MM.1S (cell line): Measurements from ENCODE around the gene COPE.

Source experiments
- DNase-seq: peaks from one replicate; pipeline ENCODE4 v3.0.0-alpha.2; 2015
- H2AFZ ChIP-seq: fragments of 300-600 bp; sonication (generic); 2 replicates; pipeline ENCODE4 v1.6.0; 2016; ENCODE audit warnings: antibody characterized with exemption, low read length
- H3F3A ChIP-seq: fragments of 300-600 bp; sonication (generic); 2 replicates; pipeline ENCODE4 v1.6.1; 2016; ENCODE audit warnings: mild to moderate bottlenecking, antibody characterized with exemption, low read length, moderate library complexity, mixed read lengths; ENCODE audit not compliant: insufficient read depth
- H3K27ac ChIP-seq: fragments of 300-600 bp; sonication (generic); 2 replicates; pipeline ENCODE4 v1.5.1; 2016; ENCODE audit warnings: mild to moderate bottlenecking, low read length
- H3K27me3 ChIP-seq: fragments of 300-600 bp; sonication (generic); replicated peaks from 2 replicates; pipeline ENCODE4 v1.6.0; 2016; ENCODE audit warnings: low read length; ENCODE audit not compliant: insufficient read depth
- H3K36me3 ChIP-seq: fragments of 300-600 bp; sonication (generic); replicated peaks from 2 replicates; pipeline ENCODE4 v1.6.1; 2016; ENCODE audit warnings: mild to moderate bottlenecking, low read length, mixed read lengths; ENCODE audit not compliant: insufficient read depth
- H3K4me1 ChIP-seq: fragments of 300-600 bp; sonication (generic); 2 replicates; pipeline ENCODE4 v1.6.1; 2016; ENCODE audit warnings: low read length, mixed read lengths
- H3K4me2 ChIP-seq: fragments of 300-600 bp; sonication (generic); 2 replicates; pipeline ENCODE4 v1.6.0; 2016; ENCODE audit warnings: low read depth, low read length
- H3K4me3 ChIP-seq: fragments of 300-600 bp; sonication (generic); 2 replicates; pipeline ENCODE4 v1.5.1; 2016; ENCODE audit warnings: low read length, mixed read lengths
- H3K79me2 ChIP-seq: fragments of 300-600 bp; sonication (generic); 2 replicates; pipeline ENCODE4 v1.6.1; 2016; ENCODE audit warnings: mixed run types, low read length, mixed read lengths
- H3K9ac ChIP-seq: fragments of 300-600 bp; sonication (generic); 2 replicates; pipeline ENCODE4 v1.6.1; 2016; ENCODE audit warnings: low read length, mixed read lengths
- H3K9me2 ChIP-seq: fragments of 300-600 bp; sonication (generic); replicated peaks from 2 replicates; pipeline ENCODE4 v1.6.1; 2016; ENCODE audit warnings: mild to moderate bottlenecking, low read length, mixed read lengths; ENCODE audit not compliant: insufficient read depth
- H3K9me3 ChIP-seq: fragments of 300-600 bp; sonication (generic); replicated peaks from 2 replicates; pipeline ENCODE4 v1.6.1; 2016; ENCODE audit warnings: mild to moderate bottlenecking, low read length, mixed read lengths; ENCODE audit not compliant: insufficient read depth
- H4K20me1 ChIP-seq: fragments of 300-600 bp; sonication (generic); 2 replicates; pipeline ENCODE4 v1.6.1; 2016; ENCODE audit warnings: mild to moderate bottlenecking, low read length, moderate library complexity, mixed read lengths; ENCODE audit not compliant: insufficient read depth
- EZH2 ChIP-seq: fragments of 300-600 bp; sonication (generic); optimal IDR thresholded peaks from 2 replicates; pipeline ENCODE3; 2017; ENCODE audit warnings: low read depth, mild to moderate bottlenecking, antibody characterized with exemption, low read length, mixed read lengths
- EZH2phosphoT487 ChIP-seq: fragments of 300-600 bp; sonication (generic); IDR thresholded peaks from 2 replicates; pipeline ENCODE4 v1.6.1; 2018; ENCODE audit warnings: antibody characterized with exemption, low read length
- TF ChIP-seq, protein P1 (sequence below): fragments of 300-600 bp; sonication (generic); IDR thresholded peaks from 2 replicates; pipeline ENCODE4 v1.5.1; 2016; ENCODE audit warnings: antibody characterized with exemption, low read length, mixed read lengths

COPE gene

DNA sequence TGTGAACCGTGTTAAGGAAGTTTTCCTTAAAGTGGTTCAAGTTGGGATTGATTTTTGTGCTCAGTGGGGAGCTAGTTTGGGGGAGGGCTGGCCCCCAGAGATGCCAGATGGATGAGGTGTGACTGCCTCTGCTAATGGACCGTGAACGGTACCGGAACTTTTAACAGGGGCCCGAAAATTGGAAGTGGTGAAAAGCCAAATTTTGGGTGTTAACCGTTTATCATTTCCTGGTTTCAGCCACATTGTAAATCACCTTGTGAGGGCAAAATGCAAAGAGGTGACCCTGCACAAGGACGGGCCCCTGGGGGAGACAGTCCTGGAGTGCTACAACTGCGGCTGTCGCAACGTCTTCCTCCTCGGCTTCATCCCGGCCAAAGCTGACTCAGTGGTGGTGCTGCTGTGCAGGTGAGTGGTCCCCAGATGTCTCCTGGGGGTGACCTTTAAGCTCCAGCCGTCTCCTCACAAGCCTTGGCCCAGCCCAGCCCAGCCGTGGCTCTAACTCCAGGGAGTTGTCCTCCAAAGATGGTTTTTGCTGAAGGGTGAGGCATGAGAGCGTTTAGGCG, 69.3 kb downstream of the COPE start:
- H3K9me3 ChIP-seq: no peaks in the 10 kb centered on the region
- H3K9ac ChIP-seq: no peak overlapping the region
- H3K27ac ChIP-seq: no peak overlapping the region
- no peaks in the 10 kb centered on the region for H3K9me2 ChIP-seq
- no peak overlapping the region for H2AFZ ChIP-seq
- peaks cover 22% of the 10 kb centered on the region for H3K4me1 ChIP-seq
- H4K20me1 ChIP-seq: peaks cover 46% of the 10 kb centered on the region
- no peak overlapping the region for H3K4me3 ChIP-seq
- H3K36me3 ChIP-seq: peaks cover 16% of the 10 kb centered on the region
- TF ChIP-seq, protein P1, sequence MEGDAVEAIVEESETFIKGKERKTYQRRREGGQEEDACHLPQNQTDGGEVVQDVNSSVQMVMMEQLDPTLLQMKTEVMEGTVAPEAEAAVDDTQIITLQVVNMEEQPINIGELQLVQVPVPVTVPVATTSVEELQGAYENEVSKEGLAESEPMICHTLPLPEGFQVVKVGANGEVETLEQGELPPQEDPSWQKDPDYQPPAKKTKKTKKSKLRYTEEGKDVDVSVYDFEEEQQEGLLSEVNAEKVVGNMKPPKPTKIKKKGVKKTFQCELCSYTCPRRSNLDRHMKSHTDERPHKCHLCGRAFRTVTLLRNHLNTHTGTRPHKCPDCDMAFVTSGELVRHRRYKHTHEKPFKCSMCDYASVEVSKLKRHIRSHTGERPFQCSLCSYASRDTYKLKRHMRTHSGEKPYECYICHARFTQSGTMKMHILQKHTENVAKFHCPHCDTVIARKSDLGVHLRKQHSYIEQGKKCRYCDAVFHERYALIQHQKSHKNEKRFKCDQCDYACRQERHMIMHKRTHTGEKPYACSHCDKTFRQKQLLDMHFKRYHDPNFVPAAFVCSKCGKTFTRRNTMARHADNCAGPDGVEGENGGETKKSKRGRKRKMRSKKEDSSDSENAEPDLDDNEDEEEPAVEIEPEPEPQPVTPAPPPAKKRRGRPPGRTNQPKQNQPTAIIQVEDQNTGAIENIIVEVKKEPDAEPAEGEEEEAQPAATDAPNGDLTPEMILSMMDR: no peak
- TF ChIP-seq EZH2 (no peak), EZH2phosphoT487 (no peak)
- H3K4me2 ChIP-seq: no peak overlapping the region
- H3K27me3 ChIP-seq: no peaks in the 10 kb centered on the region
- no peaks in the 10 kb centered on the region for H3F3A ChIP-seq
- DNase-seq: no peak
- peaks cover 98% of the 10 kb centered on the region for H3K79me2 ChIP-seq
